PC-9 (cell line): ENCODE data around the gene ICAM2.

Source experiments
- EZH2 ChIP-seq: fragments of 200-600 bp; sonication (generic); IDR thresholded peaks from 2 replicates; pipeline ENCODE4 v1.8.0; 2017; ENCODE audit warnings: antibody characterized with exemption, low read depth
- TF ChIP-seq, protein P1 (sequence below): fragments of 200-600 bp; sonication (generic); conservative IDR thresholded peaks from 2 replicates; pipeline ENCODE4 v1.6.1; 2017; ENCODE audit warnings: mixed run types, antibody characterized with exemption, mild to moderate bottlenecking, moderate library complexity

DNA sequence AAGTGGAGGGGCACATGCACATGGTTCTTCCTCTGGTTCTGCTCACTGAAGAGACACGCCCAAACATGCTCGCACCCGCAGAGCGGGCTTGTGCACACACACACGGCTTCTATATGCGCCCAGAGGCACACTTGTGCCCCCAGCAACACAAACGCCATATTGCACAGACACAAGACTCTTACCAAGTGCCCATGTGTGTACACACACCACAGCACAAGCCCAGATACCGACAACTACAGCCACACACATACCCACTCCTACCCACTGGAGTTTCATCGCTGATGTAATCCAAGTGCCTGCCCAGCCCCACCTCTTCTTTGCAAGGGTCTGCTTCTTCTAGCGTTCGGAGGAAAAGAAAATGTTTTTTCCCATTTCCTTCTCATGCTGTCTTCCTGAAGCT, 28.8 kb downstream of the ICAM2 start:
- TF ChIP-seq, protein P1, sequence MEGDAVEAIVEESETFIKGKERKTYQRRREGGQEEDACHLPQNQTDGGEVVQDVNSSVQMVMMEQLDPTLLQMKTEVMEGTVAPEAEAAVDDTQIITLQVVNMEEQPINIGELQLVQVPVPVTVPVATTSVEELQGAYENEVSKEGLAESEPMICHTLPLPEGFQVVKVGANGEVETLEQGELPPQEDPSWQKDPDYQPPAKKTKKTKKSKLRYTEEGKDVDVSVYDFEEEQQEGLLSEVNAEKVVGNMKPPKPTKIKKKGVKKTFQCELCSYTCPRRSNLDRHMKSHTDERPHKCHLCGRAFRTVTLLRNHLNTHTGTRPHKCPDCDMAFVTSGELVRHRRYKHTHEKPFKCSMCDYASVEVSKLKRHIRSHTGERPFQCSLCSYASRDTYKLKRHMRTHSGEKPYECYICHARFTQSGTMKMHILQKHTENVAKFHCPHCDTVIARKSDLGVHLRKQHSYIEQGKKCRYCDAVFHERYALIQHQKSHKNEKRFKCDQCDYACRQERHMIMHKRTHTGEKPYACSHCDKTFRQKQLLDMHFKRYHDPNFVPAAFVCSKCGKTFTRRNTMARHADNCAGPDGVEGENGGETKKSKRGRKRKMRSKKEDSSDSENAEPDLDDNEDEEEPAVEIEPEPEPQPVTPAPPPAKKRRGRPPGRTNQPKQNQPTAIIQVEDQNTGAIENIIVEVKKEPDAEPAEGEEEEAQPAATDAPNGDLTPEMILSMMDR, result no peak
- no peak for TF ChIP-seq EZH2
